Breast epithelium (tissue), 4 donors: ENCODE data around the gene WAS. TPM values are rescaled to one million over a fixed set of nuclear protein-coding genes. Genes with fewer than 3 reads are reported as not detected.
A peak's percentile ranks its signal among the peaks of the same experiment; 100 is the strongest.

ENCODE experiments used
- DNase-seq, 2 donors: peaks; one replicate each; pipeline ENCODE4 v3.0.0-alpha.2; 2019; ENCODE audit warnings: low spot score in 2 of 2
- H3K27ac ChIP-seq, 2 donors: fragments of 200-600 bp; sonication (generic) in 1 of 2; one replicate each; pipeline ENCODE4 v1.5.1; 2016 to 2019; ENCODE audit warnings: mild to moderate bottlenecking in 1 of 2
- H3K27me3 ChIP-seq, 2 donors: fragments of 200-600 bp; sonication (generic) in 1 of 2; one replicate each; pipeline versions ENCODE4 v1.5.1 to v1.6.0; 2017 to 2019; ENCODE audit warnings: control low read depth in 1 of 2, mild to moderate bottlenecking in 1 of 2
- H3K36me3 ChIP-seq: fragments of 200-600 bp; one replicate; pipeline ENCODE4 v1.5.1; 2019
- H3K4me1 ChIP-seq, 2 donors: fragments of 200-600 bp; sonication (generic); one replicate each; pipeline ENCODE4 v1.5.1; 2016 to 2019; ENCODE audit warnings: control low read depth in 1 of 2
- H3K4me3 ChIP-seq, 3 donors: fragments of 200-600 bp; sonication (generic); 1 replicate in 2 of 3; 2 replicates in 1 of 3; pipeline ENCODE4 v1.5.1; 2016 to 2019; ENCODE audit warnings: mild to moderate bottlenecking in 3 of 3, moderate library complexity in 2 of 3
- H3K9me3 ChIP-seq, 2 donors: fragments of 200-600 bp; sonication (generic) in 1 of 2; one replicate each; pipeline ENCODE4 v1.5.1; 2016 to 2019; ENCODE audit warnings: control low read depth in 1 of 2
- POLR2A ChIP-seq: fragments of 450-650 bp; IDR thresholded peaks from one replicate; pipeline ENCODE4 v1.6.1; 2016; ENCODE audit warnings: antibody characterized with exemption, mild to moderate bottlenecking, moderate library complexity
- POLR2AphosphoS5 ChIP-seq, 3 donors: sonication (generic); formaldehyde crosslinking; IDR thresholded peaks; one replicate each; pipeline ENCODE4 v1.6.1; 2017; ENCODE audit warnings: antibody characterized with exemption in 3 of 3
- intact Hi-C: fragments of 100-400 bp; cut with DNase I; formaldehyde crosslinking; loops from one replicate; pipeline ENCODE4 v1.15.1; 2023; ENCODE audit warnings: low total_unique reads
- total RNA-seq, 3 donors: library from RNA; depleted of rRNA; stranded (reverse); fragments of >200 nt; gene quantifications; one replicate each; pipeline ENCODE4 v1.1.0, GENCODE V29; 2016
- TF ChIP-seq, protein P1 (sequence below), 3 donors: fragments of 450-650 bp; IDR thresholded peaks; one replicate each; pipeline ENCODE4 v1.5.1; 2016 to 2017; ENCODE audit warnings: antibody characterized with exemption in 3 of 3, mild to moderate bottlenecking in 3 of 3, moderate library complexity in 3 of 3

The WAS gene
- total RNA-seq, 3 donors from 2014 or later: 2.3 to 12.5 (median 6.0) TPM

GRCh38 chrX:48695534-48695896 lies 11.9 kb downstream of the WAS start:
- Histone ChIP-seq H3K27ac (peak overlapping the region; percentile 88 to 90), H3K9me3 (no peaks in the 10 kb centered on the region), H3K27me3 (peaks cover 0 to 40% of the 10 kb centered on the region in 2 donors), H3K4me3 (peak overlapping the region; percentile 58 to 74 (median 70)), H3K4me1 (no peaks in the 10 kb centered on the region), H3K36me3 (no peaks in the 10 kb centered on the region)
- DNase-seq: no peak
- intact Hi-C loops: no loop called here
- no peak for TF ChIP-seq POLR2AphosphoS5 (IDR thresholded peaks at IDR 0.05)
- TF ChIP-seq, protein P1, sequence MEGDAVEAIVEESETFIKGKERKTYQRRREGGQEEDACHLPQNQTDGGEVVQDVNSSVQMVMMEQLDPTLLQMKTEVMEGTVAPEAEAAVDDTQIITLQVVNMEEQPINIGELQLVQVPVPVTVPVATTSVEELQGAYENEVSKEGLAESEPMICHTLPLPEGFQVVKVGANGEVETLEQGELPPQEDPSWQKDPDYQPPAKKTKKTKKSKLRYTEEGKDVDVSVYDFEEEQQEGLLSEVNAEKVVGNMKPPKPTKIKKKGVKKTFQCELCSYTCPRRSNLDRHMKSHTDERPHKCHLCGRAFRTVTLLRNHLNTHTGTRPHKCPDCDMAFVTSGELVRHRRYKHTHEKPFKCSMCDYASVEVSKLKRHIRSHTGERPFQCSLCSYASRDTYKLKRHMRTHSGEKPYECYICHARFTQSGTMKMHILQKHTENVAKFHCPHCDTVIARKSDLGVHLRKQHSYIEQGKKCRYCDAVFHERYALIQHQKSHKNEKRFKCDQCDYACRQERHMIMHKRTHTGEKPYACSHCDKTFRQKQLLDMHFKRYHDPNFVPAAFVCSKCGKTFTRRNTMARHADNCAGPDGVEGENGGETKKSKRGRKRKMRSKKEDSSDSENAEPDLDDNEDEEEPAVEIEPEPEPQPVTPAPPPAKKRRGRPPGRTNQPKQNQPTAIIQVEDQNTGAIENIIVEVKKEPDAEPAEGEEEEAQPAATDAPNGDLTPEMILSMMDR (IDR thresholded peaks at IDR 0.05): no peak
- no peak for TF ChIP-seq POLR2A

DNA sequence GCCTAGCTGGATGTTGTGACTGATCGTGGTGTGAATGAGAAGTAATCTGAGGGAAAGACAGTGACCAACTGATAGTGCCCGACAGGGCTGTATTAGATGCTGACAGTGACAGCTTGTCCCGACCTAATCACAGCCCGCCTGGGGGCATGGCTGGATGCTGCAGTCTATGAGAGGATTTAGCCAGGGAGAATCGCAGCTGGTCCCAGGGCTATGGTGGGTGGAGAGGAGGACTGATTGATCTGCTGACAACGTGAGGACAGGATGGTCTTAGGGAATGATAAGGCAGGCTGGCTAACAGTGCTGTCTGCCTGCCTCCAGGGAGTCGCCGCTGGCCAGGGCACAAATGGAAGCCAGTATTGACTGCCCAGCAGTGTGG lies 12.3 kb downstream of the WAS start:
- intact Hi-C loops: no loop called here
- H3K4me1 ChIP-seq: no peaks in the 10 kb centered on the region
- peaks cover 0 to 36% of the 10 kb centered on the region in 2 donors for H3K27me3 ChIP-seq
- DNase-seq: no peak
- TF ChIP-seq, protein P1 (IDR thresholded peaks at IDR 0.05): no peak
- TF ChIP-seq POLR2AphosphoS5 (IDR thresholded peaks at IDR 0.05): no peak
- H3K4me3 ChIP-seq: peak overlapping the region; percentile 58 to 74 (median 70)
- peak overlapping the region; percentile 88 to 90 for H3K27ac ChIP-seq
- no peaks in the 10 kb centered on the region for H3K9me3 ChIP-seq
- H3K36me3 ChIP-seq: no peaks in the 10 kb centered on the region

- Histone ChIP-seq H3K9me3 (no peaks in the 10 kb centered on the region), H3K4me1 (no peaks in the 10 kb centered on the region), H3K36me3 (no peaks in the 10 kb centered on the region), H3K27me3 (peaks cover 0 to 34% of the 10 kb centered on the region in 2 donors), H3K4me3 (peak within 1 kb of the TSS; percentile 58 to 74 (median 70)), H3K27ac (peak within 1 kb of the TSS; percentile 88 to 90)
- TF ChIP-seq POLR2A (peak; percentile 50), POLR2AphosphoS5 (IDR thresholded peaks at IDR 0.05) (peak; percentile 57 to 87 (median 71))
- TF ChIP-seq, protein P1 (IDR thresholded peaks at IDR 0.05): no peak
- peak; percentile 78 to 83 for DNase-seq
- intact Hi-C loops: no loop called here
Observed at GRCh38 chrX:48696301-48696908, 12.8 kb downstream of the WAS start, which contains the start of gene SUV39H1. Gene SUV39H1 (plus strand): TSS chrX:48696734. CDS start chrX:48696785, 51 bp downstream.

GRCh38 chrX:48696909-48697727 lies 13.5 kb downstream of the WAS start:
- peak overlapping the region; percentile 71 to 88 for H3K27ac ChIP-seq
- no peak for TF ChIP-seq POLR2A
- TF ChIP-seq, protein P1 (IDR thresholded peaks at IDR 0.05): no peak
- TF ChIP-seq POLR2AphosphoS5 (IDR thresholded peaks at IDR 0.05): no peak
- intact Hi-C loops: no loop called here
- no peaks in the 10 kb centered on the region for H3K4me1 ChIP-seq
- H3K27me3 ChIP-seq: peaks cover 0 to 32% of the 10 kb centered on the region in 2 donors
- peak overlapping the region; percentile 58 to 74 (median 70) for H3K4me3 ChIP-seq
- no peak for DNase-seq
- H3K36me3 ChIP-seq: no peaks in the 10 kb centered on the region
- no peaks in the 10 kb centered on the region for H3K9me3 ChIP-seq

GRCh38 chrX:48698306-48698705 lies 14.7 kb downstream of the WAS start:
- no peaks in the 10 kb centered on the region for H3K36me3 ChIP-seq
- no peak for DNase-seq
- intact Hi-C loops: no loop called here
- TF ChIP-seq, protein P1 (IDR thresholded peaks at IDR 0.05): no peak
- TF ChIP-seq POLR2A: no peak
- no peak for TF ChIP-seq POLR2AphosphoS5 (IDR thresholded peaks at IDR 0.05)
- no peaks in the 10 kb centered on the region for H3K4me1 ChIP-seq
- no peak overlapping the region for H3K4me3 ChIP-seq
- H3K9me3 ChIP-seq: no peaks in the 10 kb centered on the region
- no peak overlapping the region for H3K27ac ChIP-seq
- H3K27me3 ChIP-seq: peaks cover 0 to 30% of the 10 kb centered on the region in 2 donors
